K562 (cell line): Measurements from ENCODE around the gene PPIE. TPM values are rescaled to one million over a fixed set of nuclear protein-coding genes. Genes with fewer than 3 reads are reported as not detected.

Experiments used
- FOXM1 ChIP-seq, 2 experiments: fragments of 450-650 bp in 1 of 2; sonication (generic) in 1 of 2; formaldehyde crosslinking in 1 of 2; IDR thresholded peaks; 2 replicates each; pipeline versions ENCODE4 v1.6.1 to v1.9.0; 2017 to 2022; ENCODE audit warnings: low read depth in 2 of 2, mild to moderate bottlenecking in 2 of 2, missing genetic modification reagents in 1 of 2, moderate library complexity in 1 of 2
- HIVEP1 ChIP-seq: fragments of 250-450 bp; sonication (Bioruptor Pico); IDR thresholded peaks from 2 replicates; pipeline ENCODE4 v1.4.0; 2020; ENCODE audit warnings: mild to moderate bottlenecking
- RUNX1 ChIP-seq: sonication (generic); IDR thresholded peaks from 2 replicates; pipeline ENCODE4 v1.6.1; 2016; ENCODE audit warnings: antibody characterized with exemption, low read depth
- polyA plus RNA-seq, 8 experiments: library from polyadenylated mRNA; depleted of rRNA in 4 of 8; stranded (reverse) in 5 of 8; unstranded in 3 of 8; fragments of >200 nt; fragmentation: Nextera tagmentation in 2 of 8; fragmentation: Illumina TruSeq in 1 of 8; extraction: Ambion mirVana in 2 of 8; extraction: Trizol in 1 of 8; gene quantifications; 2 replicates each; pipeline versions ENCODE4 v1.2.1 to v1.2.3, GENCODE V29; 2011 to 2014; ENCODE audit warnings: inconsistent platforms in 1 of 8, missing spikeins in 1 of 8
- total RNA-seq, 7 experiments: library from RNA; depleted of rRNA in 6 of 7; stranded (reverse); fragments of >200 nt in 6 of 7; fragmentation: Illumina TruSeq in 2 of 7; extraction: Trizol in 2 of 7; gene quantifications; 2 replicates each; pipeline versions ENCODE4 v1.2.1 to v1.2.3, GENCODE V29; 2011 to 2021; ENCODE audit warnings: low replicate concordance in 1 of 7
- TF ChIP-seq, protein P1 (sequence below): fragments of 450-650 bp; IDR thresholded peaks from 2 replicates; pipeline ENCODE4 v1.7.0; 2016; ENCODE audit warnings: borderline replicate concordance
- TF ChIP-seq, protein P2 (sequence below), 3 experiments: IDR thresholded peaks in 2 of 3; conservative IDR thresholded peaks in 1 of 3; 2 replicates each; pipeline ENCODE4 v1.5.1; 2011 to 2012; ENCODE audit warnings: low read length in 3 of 3, mild to moderate bottlenecking in 3 of 3, control low read depth in 2 of 3, improper control_type of control experiment in 1 of 3, inconsistent platforms in 1 of 3, low read depth in 1 of 3, mixed read lengths in 1 of 3, moderate library complexity in 1 of 3; ENCODE audit not compliant: insufficient read depth in 2 of 3
- TF ChIP-seq, protein P3 (sequence below): fragments of 450-650 bp; IDR thresholded peaks from 2 replicates; pipeline ENCODE4 v1.6.1; 2018; ENCODE audit warnings: mild to moderate bottlenecking, low read depth; ENCODE audit not compliant: partially characterized antibody
- TF ChIP-seq, protein P4 (sequence below): fragments of 150-350 bp; IDR thresholded peaks from 2 replicates; pipeline ENCODE4 v1.6.1; 2014; ENCODE audit warnings: low read depth, mild to moderate bottlenecking, low read length, borderline replicate concordance
- TF ChIP-seq, protein P5 (sequence below), 2 experiments: IDR thresholded peaks in 1 of 2; conservative IDR thresholded peaks in 1 of 2; 2 replicates each; pipeline ENCODE4 v1.6.1; 2016; ENCODE audit warnings: low read depth in 2 of 2, mild to moderate bottlenecking in 1 of 2, missing compliant biosample characterization in 1 of 2, missing genetic modification characterization in 1 of 2, moderate library complexity in 1 of 2
- TF ChIP-seq, protein P6 (sequence below): fragments of 450-650 bp; formaldehyde crosslinking; IDR thresholded peaks from 2 replicates; pipeline ENCODE4 v1.4.0; 2020; ENCODE audit warnings: mild to moderate bottlenecking, moderate library complexity

PPIE gene
- total and polyA plus RNA-seq, 9 of the 15 experiments (the other 6 are each of a cell fraction or from before 2014, with no cell fraction given): 75.4 to 444 (median 131) TPM

DNA sequence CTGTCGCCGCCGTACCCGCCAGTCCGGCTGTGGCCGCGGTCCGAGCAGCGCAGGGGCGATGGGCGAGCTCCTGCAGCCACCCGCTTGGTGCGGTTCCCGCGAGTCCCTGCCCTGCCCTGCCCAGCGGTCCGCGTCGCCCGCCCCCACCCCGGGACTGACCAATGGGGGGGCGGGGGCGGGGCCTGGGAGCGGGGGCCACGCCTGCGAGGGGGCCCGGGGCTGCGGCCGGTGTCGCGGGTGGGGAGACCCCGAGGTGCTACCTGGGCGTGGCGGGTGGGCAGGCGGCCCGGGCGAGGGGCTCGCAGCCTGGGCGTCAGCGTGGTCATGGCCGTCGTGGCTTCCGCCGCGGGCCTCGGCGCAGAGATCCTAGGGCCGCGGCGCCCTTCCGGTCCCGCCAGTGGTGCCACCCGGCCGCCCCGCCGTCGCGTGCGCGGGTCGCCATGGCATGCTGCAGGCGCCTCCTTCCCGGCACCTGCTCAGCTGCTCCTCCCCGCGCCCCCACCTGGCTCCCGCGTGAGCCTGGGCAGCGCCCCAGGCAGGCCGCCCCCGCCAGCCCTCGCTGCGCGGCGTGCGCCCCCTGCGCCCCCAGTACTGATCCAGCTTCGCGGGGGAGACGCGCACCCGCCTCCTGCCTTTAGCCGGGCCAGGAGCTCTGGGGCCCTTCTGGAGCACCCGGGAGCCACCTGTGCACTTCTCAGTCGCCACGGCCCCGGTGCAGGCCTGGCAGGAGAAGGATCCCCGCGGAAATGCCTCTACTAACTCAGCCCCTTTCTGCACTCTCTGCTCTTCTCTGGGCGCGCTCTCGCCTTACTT, 50.3 kb downstream of the PPIE start, which contains the start of gene BMP8B (continued):
- TF ChIP-seq FOXM1 (IDR thresholded peaks at IDR 0.05; ENCODE audit: low read depth): no peak
- 0 out of 2 replicates have a peak, but pooled peaks have one; percentile 54 for TF ChIP-seq FOXM1 (CRISPR knock-in tag; IDR thresholded peaks at IDR 0.05; ENCODE audit: low read depth)
- no peak for TF ChIP-seq RUNX1
- TF ChIP-seq, protein P1, sequence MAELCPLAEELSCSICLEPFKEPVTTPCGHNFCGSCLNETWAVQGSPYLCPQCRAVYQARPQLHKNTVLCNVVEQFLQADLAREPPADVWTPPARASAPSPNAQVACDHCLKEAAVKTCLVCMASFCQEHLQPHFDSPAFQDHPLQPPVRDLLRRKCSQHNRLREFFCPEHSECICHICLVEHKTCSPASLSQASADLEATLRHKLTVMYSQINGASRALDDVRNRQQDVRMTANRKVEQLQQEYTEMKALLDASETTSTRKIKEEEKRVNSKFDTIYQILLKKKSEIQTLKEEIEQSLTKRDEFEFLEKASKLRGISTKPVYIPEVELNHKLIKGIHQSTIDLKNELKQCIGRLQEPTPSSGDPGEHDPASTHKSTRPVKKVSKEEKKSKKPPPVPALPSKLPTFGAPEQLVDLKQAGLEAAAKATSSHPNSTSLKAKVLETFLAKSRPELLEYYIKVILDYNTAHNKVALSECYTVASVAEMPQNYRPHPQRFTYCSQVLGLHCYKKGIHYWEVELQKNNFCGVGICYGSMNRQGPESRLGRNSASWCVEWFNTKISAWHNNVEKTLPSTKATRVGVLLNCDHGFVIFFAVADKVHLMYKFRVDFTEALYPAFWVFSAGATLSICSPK: no peak
- peak; percentile 51; the same call in 1 of the 2 replicates for TF ChIP-seq HIVEP1 (CRISPR knock-in tag)
- TF ChIP-seq, protein P2, sequence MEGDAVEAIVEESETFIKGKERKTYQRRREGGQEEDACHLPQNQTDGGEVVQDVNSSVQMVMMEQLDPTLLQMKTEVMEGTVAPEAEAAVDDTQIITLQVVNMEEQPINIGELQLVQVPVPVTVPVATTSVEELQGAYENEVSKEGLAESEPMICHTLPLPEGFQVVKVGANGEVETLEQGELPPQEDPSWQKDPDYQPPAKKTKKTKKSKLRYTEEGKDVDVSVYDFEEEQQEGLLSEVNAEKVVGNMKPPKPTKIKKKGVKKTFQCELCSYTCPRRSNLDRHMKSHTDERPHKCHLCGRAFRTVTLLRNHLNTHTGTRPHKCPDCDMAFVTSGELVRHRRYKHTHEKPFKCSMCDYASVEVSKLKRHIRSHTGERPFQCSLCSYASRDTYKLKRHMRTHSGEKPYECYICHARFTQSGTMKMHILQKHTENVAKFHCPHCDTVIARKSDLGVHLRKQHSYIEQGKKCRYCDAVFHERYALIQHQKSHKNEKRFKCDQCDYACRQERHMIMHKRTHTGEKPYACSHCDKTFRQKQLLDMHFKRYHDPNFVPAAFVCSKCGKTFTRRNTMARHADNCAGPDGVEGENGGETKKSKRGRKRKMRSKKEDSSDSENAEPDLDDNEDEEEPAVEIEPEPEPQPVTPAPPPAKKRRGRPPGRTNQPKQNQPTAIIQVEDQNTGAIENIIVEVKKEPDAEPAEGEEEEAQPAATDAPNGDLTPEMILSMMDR (IDR thresholded peaks at IDR 0.05 in 2 of 3, conservative IDR thresholded peaks at IDR 0.05 in 1 of 3; ENCODE audit: insufficient read depth in 2 of 3, low read depth in 1 of 3, low read length in 3 of 3): 0 out of 6 replicates have a peak, but pooled peaks of 1 of the 3 experiments have one; percentile 15
- TF ChIP-seq, protein P3, sequence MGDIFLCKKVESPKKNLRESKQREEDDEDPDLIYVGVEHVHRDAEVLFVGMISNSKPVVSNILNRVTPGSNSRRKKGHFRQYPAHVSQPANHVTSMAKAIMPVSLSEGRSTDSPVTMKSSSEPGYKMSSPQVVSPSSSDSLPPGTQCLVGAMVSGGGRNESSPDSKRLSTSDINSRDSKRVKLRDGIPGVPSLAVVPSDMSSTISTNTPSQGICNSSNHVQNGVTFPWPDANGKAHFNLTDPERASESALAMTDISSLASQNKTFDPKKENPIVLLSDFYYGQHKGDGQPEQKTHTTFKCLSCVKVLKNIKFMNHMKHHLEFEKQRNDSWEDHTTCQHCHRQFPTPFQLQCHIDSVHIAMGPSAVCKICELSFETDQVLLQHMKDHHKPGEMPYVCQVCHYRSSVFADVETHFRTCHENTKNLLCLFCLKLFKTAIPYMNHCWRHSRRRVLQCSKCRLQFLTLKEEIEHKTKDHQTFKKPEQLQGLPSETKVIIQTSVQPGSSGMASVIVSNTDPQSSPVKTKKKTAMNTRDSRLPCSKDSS: no peak
- TF ChIP-seq, protein P4, sequence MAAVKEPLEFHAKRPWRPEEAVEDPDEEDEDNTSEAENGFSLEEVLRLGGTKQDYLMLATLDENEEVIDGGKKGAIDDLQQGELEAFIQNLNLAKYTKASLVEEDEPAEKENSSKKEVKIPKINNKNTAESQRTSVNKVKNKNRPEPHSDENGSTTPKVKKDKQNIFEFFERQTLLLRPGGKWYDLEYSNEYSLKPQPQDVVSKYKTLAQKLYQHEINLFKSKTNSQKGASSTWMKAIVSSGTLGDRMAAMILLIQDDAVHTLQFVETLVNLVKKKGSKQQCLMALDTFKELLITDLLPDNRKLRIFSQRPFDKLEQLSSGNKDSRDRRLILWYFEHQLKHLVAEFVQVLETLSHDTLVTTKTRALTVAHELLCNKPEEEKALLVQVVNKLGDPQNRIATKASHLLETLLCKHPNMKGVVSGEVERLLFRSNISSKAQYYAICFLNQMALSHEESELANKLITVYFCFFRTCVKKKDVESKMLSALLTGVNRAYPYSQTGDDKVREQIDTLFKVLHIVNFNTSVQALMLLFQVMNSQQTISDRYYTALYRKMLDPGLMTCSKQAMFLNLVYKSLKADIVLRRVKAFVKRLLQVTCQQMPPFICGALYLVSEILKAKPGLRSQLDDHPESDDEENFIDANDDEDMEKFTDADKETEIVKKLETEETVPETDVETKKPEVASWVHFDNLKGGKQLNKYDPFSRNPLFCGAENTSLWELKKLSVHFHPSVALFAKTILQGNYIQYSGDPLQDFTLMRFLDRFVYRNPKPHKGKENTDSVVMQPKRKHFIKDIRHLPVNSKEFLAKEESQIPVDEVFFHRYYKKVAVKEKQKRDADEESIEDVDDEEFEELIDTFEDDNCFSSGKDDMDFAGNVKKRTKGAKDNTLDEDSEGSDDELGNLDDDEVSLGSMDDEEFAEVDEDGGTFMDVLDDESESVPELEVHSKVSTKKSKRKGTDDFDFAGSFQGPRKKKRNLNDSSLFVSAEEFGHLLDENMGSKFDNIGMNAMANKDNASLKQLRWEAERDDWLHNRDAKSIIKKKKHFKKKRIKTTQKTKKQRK: no peak
- TF ChIP-seq, protein P5, sequence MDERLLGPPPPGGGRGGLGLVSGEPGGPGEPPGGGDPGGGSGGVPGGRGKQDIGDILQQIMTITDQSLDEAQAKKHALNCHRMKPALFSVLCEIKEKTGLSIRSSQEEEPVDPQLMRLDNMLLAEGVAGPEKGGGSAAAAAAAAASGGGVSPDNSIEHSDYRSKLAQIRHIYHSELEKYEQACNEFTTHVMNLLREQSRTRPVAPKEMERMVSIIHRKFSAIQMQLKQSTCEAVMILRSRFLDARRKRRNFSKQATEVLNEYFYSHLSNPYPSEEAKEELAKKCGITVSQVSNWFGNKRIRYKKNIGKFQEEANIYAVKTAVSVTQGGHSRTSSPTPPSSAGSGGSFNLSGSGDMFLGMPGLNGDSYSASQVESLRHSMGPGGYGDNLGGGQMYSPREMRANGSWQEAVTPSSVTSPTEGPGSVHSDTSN (CRISPR knock-in tag; IDR thresholded peaks at IDR 0.05; ENCODE audit: low read depth): no peak
- TF ChIP-seq, protein P5 (tag; conservative IDR thresholded peaks at IDR 0.05; ENCODE audit: low read depth): no peak
- TF ChIP-seq, protein P6, sequence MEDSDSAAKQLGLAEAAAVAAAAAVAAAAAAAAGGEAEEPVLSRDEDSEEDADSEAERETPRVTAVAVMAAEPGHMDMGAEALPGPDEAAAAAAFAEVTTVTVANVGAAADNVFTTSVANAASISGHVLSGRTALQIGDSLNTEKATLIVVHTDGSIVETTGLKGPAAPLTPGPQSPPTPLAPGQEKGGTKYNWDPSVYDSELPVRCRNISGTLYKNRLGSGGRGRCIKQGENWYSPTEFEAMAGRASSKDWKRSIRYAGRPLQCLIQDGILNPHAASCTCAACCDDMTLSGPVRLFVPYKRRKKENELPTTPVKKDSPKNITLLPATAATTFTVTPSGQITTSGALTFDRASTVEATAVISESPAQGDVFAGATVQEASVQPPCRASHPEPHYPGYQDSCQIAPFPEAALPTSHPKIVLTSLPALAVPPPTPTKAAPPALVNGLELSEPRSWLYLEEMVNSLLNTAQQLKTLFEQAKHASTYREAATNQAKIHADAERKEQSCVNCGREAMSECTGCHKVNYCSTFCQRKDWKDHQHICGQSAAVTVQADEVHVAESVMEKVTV (CRISPR knock-in tag): no peak
